GM12878 (cell line): Measurements from ENCODE around the gene PHAF1. TPM values are rescaled to one million over a fixed set of nuclear protein-coding genes. Genes with fewer than 3 reads are reported as not detected.

ENCODE experiments used
- ATAC-seq: fragments of 200-7000 bp; cut with Tn5 transposase; 3 replicates; pipeline ENCODE4 v1.9.1; 2020; ENCODE audit warnings: mild to moderate bottlenecking, moderate library complexity
- BruUV-seq: library from RNA; stranded (reverse); fragments of 400-500 nt; replicated peaks from 2 replicates; lab custom pipeline; 2021; lab: Mats Ljungman, UMichigan
- CTCF ChIA-PET: fragments of 300-600 bp; sonication (Branson Sonifier 250); formaldehyde crosslinking; extraction: SDS; loops from one replicate; lab custom pipeline; 2021; ENCODE audit warnings: inconsistent platforms; lab: Yijun Ruan, JAX
- POLR2A ChIA-PET: fragments of 350-600 bp; formaldehyde crosslinking; extraction: SDS; loops from one replicate; lab custom pipeline; 2021; ENCODE audit warnings: inconsistent platforms; lab: Charles Lee
- RAD21 ChIA-PET: fragments of 300-600 bp; sonication (Branson Sonifier 250); formaldehyde crosslinking; loops from one replicate; lab custom pipeline; 2023; ENCODE audit warnings: antibody characterized with exemption; ENCODE audit not compliant: unreplicated experiment; lab: Charles Lee
- SMC1A ChIA-PET: fragments of 300-600 bp; sonication (Branson Sonifier 250); formaldehyde crosslinking; loops from one replicate; lab custom pipeline; 2023; ENCODE audit not compliant: unreplicated experiment, uncharacterized antibody; lab: Charles Lee
- DNase-seq: peaks from one replicate; pipeline ENCODE4 v3.0.0-alpha.2; 2011; ENCODE audit warnings: low read depth, low spot score
- FAIRE-seq: peaks from 3 replicates; lab custom pipeline; 2011; peaks lifted over from hg19 to GRCh38; lab: Jason Lieb, UNC
- H2AFZ ChIP-seq: 2 replicates; pipeline ENCODE4 v1.6.0; 2011; ENCODE audit warnings: low read depth, low read length, control low read depth; ENCODE audit not compliant: control insufficient read depth
- H3K27ac ChIP-seq: 2 replicates; pipeline ENCODE4 v1.5.1; 2011; ENCODE audit warnings: control low read depth; ENCODE audit not compliant: control insufficient read depth, insufficient read depth
- H3K27me3 ChIP-seq, 2 experiments: replicated peaks in 1 of 2; 2 replicates each; pipeline versions ENCODE4 v1.6.0 to v1.6.1; 2011; ENCODE audit warnings: low read length in 1 of 2; ENCODE audit not compliant: control insufficient read depth in 2 of 2, insufficient read depth in 2 of 2
- H3K36me3 ChIP-seq, 2 experiments: 2 replicates each; pipeline ENCODE4 v1.5.1; 2011; ENCODE audit warnings: low read length in 1 of 2; ENCODE audit not compliant: control insufficient read depth in 2 of 2, insufficient read depth in 2 of 2
- H3K4me1 ChIP-seq: 2 replicates; pipeline ENCODE4 v1.6.1; 2011; ENCODE audit warnings: mild to moderate bottlenecking, low read length, moderate library complexity, mixed read lengths; ENCODE audit not compliant: control insufficient read depth, insufficient read depth
- H3K4me2 ChIP-seq: 2 replicates; pipeline ENCODE4 v1.6.0; 2011; ENCODE audit warnings: control low read depth; ENCODE audit not compliant: control insufficient read depth, insufficient read depth
- H3K4me3 ChIP-seq: fragments of 200-600 bp; sonication (generic); 2 replicates; pipeline ENCODE4 v1.5.1; 2016
- H3K79me2 ChIP-seq: 2 replicates; pipeline ENCODE4 v1.6.0; 2011; ENCODE audit warnings: low read length; ENCODE audit not compliant: control insufficient read depth, insufficient read depth
- H3K9ac ChIP-seq: 2 replicates; pipeline ENCODE4 v1.8.0; 2011; ENCODE audit warnings: low read length, control low read depth, mixed read lengths; ENCODE audit not compliant: control insufficient read depth, insufficient read depth
- H3K9me3 ChIP-seq: replicated peaks from 3 replicates; pipeline ENCODE4 v1.5.1; 2011; ENCODE audit warnings: mild to moderate bottlenecking, low read length; ENCODE audit not compliant: control insufficient read depth, insufficient read depth
- H4K20me1 ChIP-seq: 2 replicates; pipeline ENCODE4 v1.6.0; 2011; ENCODE audit not compliant: control insufficient read depth, insufficient read depth
- BCL3 ChIP-seq: IDR thresholded peaks from 2 replicates; pipeline ENCODE4 v1.6.1; 2011; ENCODE audit warnings: borderline replicate concordance, low read depth, mild to moderate bottlenecking, moderate library complexity, low read length; ENCODE audit not compliant: insufficient read depth, poor library complexity, severe bottlenecking
- HDAC2 ChIP-seq: fragments of 200-600 bp; sonication (generic); IDR thresholded peaks from 2 replicates; pipeline ENCODE4 v1.6.1; 2017
- IKZF1 ChIP-seq: fragments of 450-650 bp; conservative IDR thresholded peaks from 2 replicates; pipeline ENCODE4 v1.6.1; 2017; ENCODE audit warnings: antibody characterized with exemption, mild to moderate bottlenecking
- REST ChIP-seq: IDR thresholded peaks from 2 replicates; pipeline ENCODE4 v1.6.1; 2012; ENCODE audit warnings: mild to moderate bottlenecking, low read depth, low read length
- STAT3 ChIP-seq: IDR thresholded peaks from 2 replicates; pipeline ENCODE4 v1.6.1; 2011; ENCODE audit warnings: low read depth, low read length, improper control_type of control experiment
- SUZ12 ChIP-seq: fragments of 200-600 bp; sonication (generic); IDR thresholded peaks from one replicate; pipeline ENCODE4 v1.6.1; 2018; ENCODE audit warnings: antibody characterized with exemption, mild to moderate bottlenecking; ENCODE audit not compliant: unreplicated experiment
- WGBS: methylation state at CpG from one replicate; pipeline ENCODE4 v1.1.6; 2016; ENCODE audit warnings: low lambda C conversion rate; ENCODE audit not compliant: insufficient replicate concordance, insufficient coverage; ENCODE audit errors: missing lambda C conversion rate; 5-methylcytosine and 5-hydroxymethylcytosine counted together
- in situ Hi-C: fragments of 300-500 bp; cut with MboI; formaldehyde crosslinking; loops from 9 replicates; pipeline ENCODE4 v1.14.3; 2018; ENCODE audit warnings: mixed read lengths
- intact Hi-C: fragments of 100-400 bp; cut with micrococcal nuclease; formaldehyde crosslinking; loops from one replicate; pipeline ENCODE4 v1.14.2; 2022; ENCODE audit not compliant: unreplicated experiment
- polyA plus RNA-seq, 11 experiments: library from polyadenylated mRNA; depleted of rRNA in 4 of 11; unstranded in 6 of 11; stranded (reverse) in 5 of 11; fragments of >200 nt; fragmentation: Nextera tagmentation in 4 of 11; fragmentation: Illumina TruSeq in 1 of 11; extraction: Ambion mirVana in 4 of 11; extraction: Trizol in 1 of 11; gene quantifications; 1 replicate in 1 of 11; 2 replicates in 10 of 11; pipeline versions ENCODE4 v1.2.1 to v1.2.3, GENCODE V29; 2011 to 2016; ENCODE audit warnings: inconsistent platforms in 2 of 11, missing spikeins in 2 of 11, low read depth in 1 of 11
- total RNA-seq, 4 experiments: library from RNA; depleted of rRNA in 3 of 4; stranded (reverse); fragments of >200 nt in 3 of 4; fragmentation: Illumina TruSeq in 1 of 4; extraction: Trizol in 1 of 4; gene quantifications; 2 replicates each; pipeline versions ENCODE4 v1.2.1 to v1.2.3, GENCODE V29; 2013 to 2021
- TF ChIP-seq, protein P1 (sequence below): fragments of 450-650 bp; IDR thresholded peaks from 2 replicates; pipeline ENCODE4 v1.6.1; 2017; ENCODE audit warnings: antibody characterized with exemption, mild to moderate bottlenecking, moderate library complexity

PHAF1 gene
- total and polyA plus RNA-seq, 10 of the 15 experiments (the other 5 are each of a cell fraction or from before 2014, with no cell fraction given) = 4.5 to 20.9 (median 14.9) TPM

GRCh38 chr16:67163999-67164558 lies 54.3 kb downstream of the PHAF1 start:
- in situ Hi-C loops = no loop called here
- SMC1A ChIA-PET = interaction anchor here (1.8 kb wide), 1 partner anchor 13 kb away, joined by 10 read pairs; no protein-coding TSS in a partner anchor
- RAD21 ChIA-PET = no interaction called here
- H4K20me1 ChIP-seq = no peaks in the 10 kb centered on the region; the same call in 1 of the 2 replicates
- H3K9me3 ChIP-seq = no peaks in the 10 kb centered on the region; the same call in 2 of the 3 replicates
- H3K4me2 ChIP-seq = peak overlapping the region; percentile 83
- H3K79me2 ChIP-seq = no peaks in the 10 kb centered on the region; the same call in 1 of the 2 replicates
- WGBS = 18% methylated on average over 23 of the region's 34 CpGs
- H3K4me1 ChIP-seq = peaks cover 37% of the 10 kb centered on the region
- peak overlapping the region; percentile 53; the same call in 1 of the 2 replicates for H3K4me3 ChIP-seq
- ATAC-seq (no peak), DNase-seq (no peak), FAIRE-seq (no peak)
- H2AFZ ChIP-seq = no peak overlapping the region; the same call in 1 of the 2 replicates
- no peaks in the 10 kb centered on the region for H3K36me3 ChIP-seq
- intact Hi-C loops = no loop called here
- CTCF ChIA-PET = interaction anchor here (1.4 kb wide), 1 partner anchor 9 kb away, joined by 5 read pairs; no protein-coding TSS in a partner anchor
- H3K27me3 ChIP-seq = peaks cover 2 to 18% of the 10 kb centered on the region in 2 experiments
- POLR2A ChIA-PET = interaction anchor here (0.6 to 8.2 kb wide), 2 partner anchors 9 to 110 kb away, joined by 5 to 137 read pairs; partner anchors contain the start of gene NOL3
- TF ChIP-seq BCL3 (no peak), SUZ12 (peak; percentile 74)
- TF ChIP-seq, all 136 proteins: peak for 1
- H3K9ac ChIP-seq = no peak overlapping the region
- no peak overlapping the region for H3K27ac ChIP-seq
- no TSS peak for BruUV-seq

DNA sequence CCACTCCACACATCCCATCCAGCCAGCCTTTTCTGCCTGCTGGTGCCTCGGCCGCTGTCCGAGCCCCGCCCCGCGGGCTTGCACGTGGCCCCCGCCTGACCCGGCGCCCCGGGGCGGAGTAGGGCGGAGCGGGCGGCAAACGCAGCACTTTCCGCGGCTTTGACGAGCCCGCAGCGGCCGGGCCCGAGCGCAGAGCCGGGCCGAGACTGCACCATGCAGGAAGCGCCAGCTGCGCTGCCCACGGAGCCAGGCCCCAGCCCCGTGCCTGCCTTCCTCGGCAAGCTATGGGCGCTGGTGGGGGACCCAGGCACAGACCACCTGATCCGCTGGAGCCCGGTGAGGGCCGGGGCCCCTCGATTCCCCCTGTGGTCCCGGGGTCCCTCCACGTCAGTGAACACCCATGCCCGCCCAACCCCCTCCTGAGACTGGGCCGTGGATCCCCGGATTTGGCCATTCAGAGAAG lies 54.9 kb downstream of the PHAF1 start, which contains the start of gene HSF4:
Gene HSF4 (plus strand): TSS at position 147 of the 463 bp plus-strand sequence. CDS start 67 bp downstream, at position 214.
- peak within 1 kb of the TSS; percentile 53; the same call in 1 of the 2 replicates for H3K4me3 ChIP-seq
- in situ Hi-C loops = no loop called here
- FAIRE-seq (no peak), ATAC-seq (peak; percentile 2), DNase-seq (no peak)
- POLR2A ChIA-PET = interaction anchor here (8.2 kb wide), 1 partner anchor 8 kb away, joined by 137 read pairs; the partner anchor contains the start of gene NOL3
- no TSS peak for BruUV-seq
- no peaks in the 10 kb centered on the region; the same call in 2 of the 3 replicates for H3K9me3 ChIP-seq
- H3K9ac ChIP-seq = no peak within 1 kb of the TSS; the same call in 1 of the 2 replicates
- H3K4me2 ChIP-seq = peak within 1 kb of the TSS; percentile 83
- SMC1A ChIA-PET = no interaction called here
- H4K20me1 ChIP-seq = no peaks in the 10 kb centered on the region; the same call in 1 of the 2 replicates
- H3K27me3 ChIP-seq = peaks cover 2 to 18% of the 10 kb centered on the region in 2 experiments
- intact Hi-C loops = no loop called here
- H3K36me3 ChIP-seq = no peaks in the 10 kb centered on the region
- H3K4me1 ChIP-seq = peaks cover 42% of the 10 kb centered on the region
- RAD21 ChIA-PET = no interaction called here
- 1% methylated on average over 12 of the region's 41 CpGs for WGBS
- no peaks in the 10 kb centered on the region; the same call in 1 of the 2 replicates for H3K79me2 ChIP-seq
- H3K27ac ChIP-seq = no peak within 1 kb of the TSS
- CTCF ChIA-PET = no interaction called here
- H2AFZ ChIP-seq = peak within 1 kb of the TSS; percentile 70
- TF ChIP-seq STAT3 = no peak
- TF ChIP-seq REST = no peak
- TF ChIP-seq HDAC2 = no peak
- TF ChIP-seq, protein P1, sequence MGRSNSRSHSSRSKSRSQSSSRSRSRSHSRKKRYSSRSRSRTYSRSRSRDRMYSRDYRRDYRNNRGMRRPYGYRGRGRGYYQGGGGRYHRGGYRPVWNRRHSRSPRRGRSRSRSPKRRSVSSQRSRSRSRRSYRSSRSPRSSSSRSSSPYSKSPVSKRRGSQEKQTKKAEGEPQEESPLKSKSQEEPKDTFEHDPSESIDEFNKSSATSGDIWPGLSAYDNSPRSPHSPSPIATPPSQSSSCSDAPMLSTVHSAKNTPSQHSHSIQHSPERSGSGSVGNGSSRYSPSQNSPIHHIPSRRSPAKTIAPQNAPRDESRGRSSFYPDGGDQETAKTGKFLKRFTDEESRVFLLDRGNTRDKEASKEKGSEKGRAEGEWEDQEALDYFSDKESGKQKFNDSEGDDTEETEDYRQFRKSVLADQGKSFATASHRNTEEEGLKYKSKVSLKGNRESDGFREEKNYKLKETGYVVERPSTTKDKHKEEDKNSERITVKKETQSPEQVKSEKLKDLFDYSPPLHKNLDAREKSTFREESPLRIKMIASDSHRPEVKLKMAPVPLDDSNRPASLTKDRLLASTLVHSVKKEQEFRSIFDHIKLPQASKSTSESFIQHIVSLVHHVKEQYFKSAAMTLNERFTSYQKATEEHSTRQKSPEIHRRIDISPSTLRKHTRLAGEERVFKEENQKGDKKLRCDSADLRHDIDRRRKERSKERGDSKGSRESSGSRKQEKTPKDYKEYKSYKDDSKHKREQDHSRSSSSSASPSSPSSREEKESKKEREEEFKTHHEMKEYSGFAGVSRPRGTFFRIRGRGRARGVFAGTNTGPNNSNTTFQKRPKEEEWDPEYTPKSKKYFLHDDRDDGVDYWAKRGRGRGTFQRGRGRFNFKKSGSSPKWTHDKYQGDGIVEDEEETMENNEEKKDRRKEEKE = no peak
- 0 out of 2 replicates have a peak, but pooled peaks have one; percentile 37 for TF ChIP-seq IKZF1
